Measurements from ENCODE around the gene SIPA1L3. TPM values are rescaled to one million over a fixed set of nuclear protein-coding genes. Genes with fewer than 3 reads are reported as not detected.

SIPA1L3 gene
- total RNA-seq, 1 donor from 2014 or later = 63.2 TPM

DNA sequence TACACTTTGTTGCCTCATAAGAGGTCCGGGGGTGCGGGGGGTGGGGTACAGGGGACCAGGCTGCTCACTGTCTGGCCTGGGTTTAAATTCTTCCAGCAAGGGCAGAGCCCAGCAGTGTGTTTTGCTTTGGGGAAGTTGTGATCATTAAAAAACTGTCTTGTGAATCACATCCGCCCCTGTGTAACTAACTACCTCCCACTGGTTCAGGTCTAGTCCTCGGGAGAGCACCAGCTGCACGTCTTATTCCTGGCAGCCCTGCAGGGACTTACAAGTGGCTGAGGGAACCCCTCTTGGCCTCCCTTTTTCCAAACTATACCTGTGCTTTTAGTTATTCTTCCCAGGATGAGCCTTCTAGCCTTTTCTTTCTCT is 127.5 kb downstream of the SIPA1L3 start:
- ATAC-seq = peak; percentile 35 to 36
- H3K27ac ChIP-seq = no peak overlapping the region

GRCh38 chr19:38035515-38036495 is 128.8 kb downstream of the SIPA1L3 start:
- TF ChIP-seq, protein P1, sequence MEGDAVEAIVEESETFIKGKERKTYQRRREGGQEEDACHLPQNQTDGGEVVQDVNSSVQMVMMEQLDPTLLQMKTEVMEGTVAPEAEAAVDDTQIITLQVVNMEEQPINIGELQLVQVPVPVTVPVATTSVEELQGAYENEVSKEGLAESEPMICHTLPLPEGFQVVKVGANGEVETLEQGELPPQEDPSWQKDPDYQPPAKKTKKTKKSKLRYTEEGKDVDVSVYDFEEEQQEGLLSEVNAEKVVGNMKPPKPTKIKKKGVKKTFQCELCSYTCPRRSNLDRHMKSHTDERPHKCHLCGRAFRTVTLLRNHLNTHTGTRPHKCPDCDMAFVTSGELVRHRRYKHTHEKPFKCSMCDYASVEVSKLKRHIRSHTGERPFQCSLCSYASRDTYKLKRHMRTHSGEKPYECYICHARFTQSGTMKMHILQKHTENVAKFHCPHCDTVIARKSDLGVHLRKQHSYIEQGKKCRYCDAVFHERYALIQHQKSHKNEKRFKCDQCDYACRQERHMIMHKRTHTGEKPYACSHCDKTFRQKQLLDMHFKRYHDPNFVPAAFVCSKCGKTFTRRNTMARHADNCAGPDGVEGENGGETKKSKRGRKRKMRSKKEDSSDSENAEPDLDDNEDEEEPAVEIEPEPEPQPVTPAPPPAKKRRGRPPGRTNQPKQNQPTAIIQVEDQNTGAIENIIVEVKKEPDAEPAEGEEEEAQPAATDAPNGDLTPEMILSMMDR (IDR thresholded peaks at IDR 0.05) = no peak
- Histone ChIP-seq H3K9me3 (no peaks in the 10 kb centered on the region), H3K27me3 (ENCODE audit: low read depth) (no peaks in the 10 kb centered on the region), H3K36me3 (peaks cover 6% of the 10 kb centered on the region), H3K4me1 (peaks cover 44% of the 10 kb centered on the region), H3K4me3 (no peak overlapping the region), H3K27ac (no peak overlapping the region)
- ATAC-seq (no peak), DNase-seq (no peak)
- intact Hi-C loops (cut with DNase I) = no loop called here

More for the DNA sequence above, 127.5 kb downstream of the SIPA1L3 start:
- Histone ChIP-seq H3K9me3 (no peaks in the 10 kb centered on the region), H3K27me3 (ENCODE audit: low read depth) (no peaks in the 10 kb centered on the region), H3K36me3 (peaks cover 10% of the 10 kb centered on the region), H3K4me3 (no peak overlapping the region), H3K4me1 (peaks cover 44% of the 10 kb centered on the region)
- intact Hi-C loops (cut with DNase I) = no loop called here
- no peak for DNase-seq
- TF ChIP-seq, protein P1 (IDR thresholded peaks at IDR 0.05) = no peak

GRCh38 chr19:38036707-38037611 is 130.0 kb downstream of the SIPA1L3 start:
- no peak overlapping the region for H3K4me3 ChIP-seq
- no peaks in the 10 kb centered on the region for H3K27me3 ChIP-seq (ENCODE audit: low read depth)
- ATAC-seq = peak in 1 of 2 donors; percentile 13
- TF ChIP-seq, protein P1 (IDR thresholded peaks at IDR 0.05) = no peak
- no peaks in the 10 kb centered on the region for H3K36me3 ChIP-seq
- intact Hi-C loops (cut with DNase I) = no loop called here
- peaks cover 44% of the 10 kb centered on the region for H3K4me1 ChIP-seq
- H3K9me3 ChIP-seq = no peaks in the 10 kb centered on the region
- no peak for DNase-seq
- no peak overlapping the region for H3K27ac ChIP-seq

GRCh38 chr19:38039966-38040365 is 133.0 kb downstream of the SIPA1L3 start:
- TF ChIP-seq, protein P1 (IDR thresholded peaks at IDR 0.05) = no peak
- no peak overlapping the region for H3K27ac ChIP-seq
- DNase-seq = no peak

DNA sequence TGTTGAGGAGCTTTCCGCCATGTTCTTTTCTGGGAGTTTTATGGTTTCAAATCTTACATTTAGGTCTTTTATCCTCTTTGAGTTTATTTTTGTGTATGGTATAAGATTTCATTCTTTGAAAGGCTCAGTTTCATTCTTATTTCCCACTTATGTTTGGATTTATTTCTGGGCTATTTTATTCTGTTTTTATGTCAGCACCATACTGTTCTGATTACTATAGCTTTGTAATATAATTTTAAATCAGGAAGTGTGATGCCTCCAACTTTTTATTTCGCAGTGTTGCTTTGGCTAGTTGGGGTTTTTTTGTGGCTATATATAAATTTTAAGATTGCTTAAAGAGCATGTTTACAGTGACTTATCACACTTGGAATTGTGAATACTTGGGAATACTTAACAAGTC is 135.1 kb downstream of the SIPA1L3 start:
- Histone ChIP-seq H3K36me3 (no peaks in the 10 kb centered on the region), H3K27ac (no peak overlapping the region), H3K4me3 (no peak overlapping the region), H3K27me3 (ENCODE audit: low read depth) (no peaks in the 10 kb centered on the region), H3K9me3 (no peaks in the 10 kb centered on the region), H3K4me1 (peaks cover 3% of the 10 kb centered on the region)
- TF ChIP-seq, protein P1 (IDR thresholded peaks at IDR 0.05) = no peak
- intact Hi-C loops (cut with DNase I) = no loop called here
- DNase-seq (no peak), ATAC-seq (no peak)

More at GRCh38 chr19:38039966-38040365, 133.0 kb downstream of the SIPA1L3 start:
- Histone ChIP-seq H3K4me3 (no peak overlapping the region), H3K36me3 (no peaks in the 10 kb centered on the region), H3K27me3 (ENCODE audit: low read depth) (no peaks in the 10 kb centered on the region), H3K9me3 (no peaks in the 10 kb centered on the region), H3K4me1 (peaks cover 18% of the 10 kb centered on the region)
- no peak for ATAC-seq
- intact Hi-C loops (cut with DNase I) = no loop called here
